Activated naive CD4-positive, alpha-beta T cell treated with anti-CD3 and anti-CD28 coated beads, Interleukin-2, amount 50 U/mL, for 16 hours (primary cell): ENCODE data around the gene LRRIQ3.
A peak's percentile ranks its signal among the peaks of the same experiment; 100 is the strongest.
"Not testable (repeated sequence)": the region's sequence is repeated elsewhere in the genome, so short reads cannot be mapped to it uniquely, and the experiment has no call there.

Source experiments
- DNase-seq: peaks from one replicate; pipeline ENCODE4 v3.0.0-alpha.2; 2020

Gene LRRIQ3

DNA sequence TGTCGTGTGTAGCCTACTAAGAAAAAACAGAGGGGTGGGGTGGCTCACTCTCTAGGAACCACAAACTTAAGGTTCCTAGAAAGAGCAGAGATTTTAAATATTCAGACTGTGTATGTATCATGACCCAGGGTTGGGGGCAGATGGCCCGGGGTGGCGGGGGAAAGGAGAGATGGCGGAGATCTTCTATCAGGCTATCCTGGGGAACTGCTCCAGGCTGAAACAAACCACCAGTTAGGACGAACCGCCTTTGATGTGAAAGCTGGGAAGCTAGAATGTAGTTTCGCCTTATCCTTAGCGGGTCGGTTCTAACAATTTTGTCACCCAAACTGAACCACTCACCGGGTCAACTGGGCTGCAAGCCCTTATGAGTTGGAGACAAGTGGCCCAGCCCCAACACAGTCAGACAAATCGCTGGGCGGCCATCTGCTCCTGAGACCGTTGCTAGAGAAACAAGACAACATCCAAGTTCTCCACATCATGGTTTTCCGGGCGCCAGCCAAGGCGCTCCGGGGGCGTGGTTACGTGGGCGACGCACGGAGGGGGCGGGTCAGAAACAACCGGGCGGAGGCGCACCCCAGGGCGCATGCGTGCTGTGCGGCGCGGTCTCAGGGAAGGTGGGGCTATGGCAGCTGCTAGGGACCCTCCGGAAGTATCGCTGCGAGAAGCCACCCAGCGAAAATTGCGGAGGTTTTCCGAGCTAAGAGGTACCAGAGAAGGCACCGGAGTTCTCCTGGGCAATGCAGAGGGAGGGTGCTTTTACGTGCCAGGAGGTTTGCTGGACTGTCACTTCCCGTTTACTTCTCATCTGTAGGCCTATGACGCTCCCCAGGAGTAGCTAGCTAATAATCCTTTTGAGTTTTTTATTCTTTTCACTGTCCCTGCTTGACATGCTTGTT, at the start of gene LRRIQ3, which contains the start of gene FPGT:
Gene LRRIQ3 (minus strand): TSS at position 520 of the 896 bp plus-strand sequence. CDS start 14,492 bp downstream, outside the sequence.
Gene FPGT (plus strand): TSS at position 586 of the 896 bp plus-strand sequence. CDS start 37 bp downstream, at position 623.
- peak; percentile 95 for DNase-seq

- DNase-seq, result no peak
Measured at GRCh38 chr1:74246315-74246714, 48.3 kb upstream of the LRRIQ3 start.

- no peak for DNase-seq
Measured at GRCh38 chr1:74245168-74245772, 47.3 kb upstream of the LRRIQ3 start.

GRCh38 chr1:74237787-74238186, 39.8 kb upstream of the LRRIQ3 start:
- no peak for DNase-seq

GRCh38 chr1:74237035-74237434, 39.1 kb upstream of the LRRIQ3 start:
- no peak for DNase-seq

DNA sequence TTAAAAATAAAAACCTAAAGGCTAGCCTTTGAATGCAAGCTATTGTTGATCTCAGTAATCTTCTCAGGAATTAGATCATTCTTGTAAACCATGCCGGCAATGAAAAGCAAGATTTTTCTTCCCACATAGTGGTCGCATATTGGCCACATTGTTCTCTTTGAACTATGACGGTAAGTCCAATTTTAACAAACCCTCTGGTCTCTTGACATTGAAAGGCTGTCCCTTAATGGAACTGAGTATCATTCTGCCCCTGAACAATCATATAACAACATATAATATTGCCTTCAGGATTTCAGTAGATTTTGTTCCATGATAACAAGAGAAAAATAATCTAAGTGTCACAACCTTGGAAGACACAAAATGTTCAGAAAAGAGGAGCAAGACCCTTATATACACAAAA, 38.5 kb upstream of the LRRIQ3 start:
- DNase-seq, result no peak

GRCh38 chr1:74235153-74235552, 37.2 kb upstream of the LRRIQ3 start, which contains the start of gene TNNI3K:
TNNI3K (plus strand) TSS chr1:74235387; CDS start chr1:74235452, 65 bp downstream.
- no peak for DNase-seq

GRCh38 chr1:74223453-74223852, 25.5 kb upstream of the LRRIQ3 start:
- DNase-seq, result no peak

- DNase-seq, result no peak
Measured at GRCh38 chr1:74222701-74223100, 24.7 kb upstream of the LRRIQ3 start.

GRCh38 chr1:74215229-74215628, 17.3 kb upstream of the LRRIQ3 start:
- no peak for DNase-seq

DNA sequence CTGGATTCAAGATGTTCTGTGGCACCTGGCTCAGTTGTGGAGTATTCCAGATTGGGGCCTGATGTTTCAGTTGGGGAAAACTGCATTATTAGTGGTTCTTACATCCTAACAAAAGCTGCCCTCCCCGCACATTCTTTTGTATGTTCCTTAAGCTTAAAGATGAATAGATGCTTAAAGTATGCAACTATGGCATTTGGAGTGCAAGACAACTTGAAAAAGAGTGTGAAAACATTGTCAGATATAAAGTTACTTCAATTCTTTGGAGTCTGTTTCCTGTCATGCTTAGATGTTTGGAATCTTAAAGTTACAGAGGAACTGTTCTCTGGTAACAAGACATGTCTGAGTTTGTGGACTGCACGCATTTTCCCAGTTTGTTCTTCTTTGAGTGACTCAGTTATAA, 7.3 kb upstream of the LRRIQ3 start:
- DNase-seq, result no peak

DNA sequence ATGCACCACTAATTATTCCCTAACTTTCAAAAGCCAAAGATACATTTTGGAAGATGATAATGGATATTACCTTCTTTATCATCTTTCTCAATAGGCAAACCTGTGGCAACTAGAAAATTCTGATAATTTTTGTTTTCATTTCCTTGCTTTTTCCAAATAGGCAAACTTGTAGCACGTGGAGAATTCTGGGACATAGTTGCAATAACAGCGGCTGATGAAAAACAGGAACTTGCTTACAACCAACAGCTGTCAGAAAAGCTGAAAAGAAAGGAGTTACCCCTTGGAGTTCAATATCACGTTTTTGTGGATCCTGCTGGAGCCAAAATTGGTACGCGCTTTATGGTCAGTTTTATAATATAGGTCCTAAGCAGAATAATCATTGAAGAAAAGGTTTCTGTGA, 1.5 kb upstream of the LRRIQ3 start:
- DNase-seq, result no peak

DNA sequence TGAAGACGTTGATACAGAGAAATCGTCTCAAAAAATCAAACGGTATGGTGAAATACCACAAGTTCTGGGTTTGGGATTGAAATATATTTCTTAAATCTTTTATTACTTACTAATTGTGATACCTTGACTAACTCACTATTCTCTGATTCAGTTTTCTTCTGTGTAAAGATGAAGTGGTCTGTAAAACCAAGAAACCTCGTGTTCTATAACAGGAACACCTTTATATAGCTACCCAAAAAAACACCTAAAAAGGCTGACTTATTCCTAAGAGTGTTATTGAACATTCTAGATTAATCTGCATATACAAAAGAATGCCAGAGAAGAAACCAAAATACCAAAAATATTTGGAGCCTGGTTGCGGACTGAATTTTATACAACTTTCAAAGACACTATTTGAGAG, 721 bp downstream of the LRRIQ3 start:
- DNase-seq, result no peak

GRCh38 chr1:74195339-74195738, 2.6 kb downstream of the LRRIQ3 start:
- DNase-seq, result no peak

DNA sequence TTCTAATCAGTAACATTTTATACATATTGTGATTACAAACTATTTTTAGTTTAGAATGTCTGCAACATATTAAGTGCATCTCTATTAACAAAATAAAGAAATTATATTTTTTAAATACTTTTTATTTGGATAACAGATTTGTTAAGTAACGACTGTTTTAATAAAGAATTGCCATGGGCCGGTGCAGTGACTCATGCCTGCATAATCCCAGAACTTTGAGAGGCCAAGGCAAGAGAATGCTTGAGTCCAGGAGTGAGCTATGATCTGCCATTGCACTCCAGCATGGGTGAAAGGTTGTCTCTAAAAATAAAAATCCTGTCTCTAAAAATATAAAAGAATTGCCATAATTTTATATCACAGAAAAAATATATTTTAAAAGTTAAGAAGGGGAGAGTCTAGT, 4.1 kb downstream of the LRRIQ3 start:
- no peak for DNase-seq

GRCh38 chr1:74180490-74180889, 17.5 kb downstream of the LRRIQ3 start:
- no peak for DNase-seq

DNA sequence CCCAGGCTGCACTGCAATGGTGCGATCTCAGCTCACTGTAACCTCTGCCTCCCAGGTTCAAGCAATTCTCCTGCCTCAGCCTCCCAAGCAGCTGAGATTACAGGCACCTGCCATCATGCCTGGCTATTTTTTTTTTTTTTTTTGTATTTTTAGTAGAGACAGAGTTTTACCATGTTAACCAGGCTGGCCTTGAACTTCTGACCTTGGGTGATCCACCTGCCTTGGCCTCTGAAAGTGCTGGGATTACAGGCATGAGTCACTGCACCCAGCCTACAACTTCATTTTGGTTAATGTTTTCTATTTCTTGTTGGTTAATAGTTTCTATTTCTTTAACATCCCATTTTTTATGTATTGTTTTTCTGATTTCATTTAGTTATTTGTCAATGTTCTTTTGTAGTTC, 23.6 kb downstream of the LRRIQ3 start:
- not testable (repeated sequence) for DNase-seq

- DNase-seq, result no peak
Measured at GRCh38 chr1:74162333-74162732, 35.6 kb downstream of the LRRIQ3 start.

DNA sequence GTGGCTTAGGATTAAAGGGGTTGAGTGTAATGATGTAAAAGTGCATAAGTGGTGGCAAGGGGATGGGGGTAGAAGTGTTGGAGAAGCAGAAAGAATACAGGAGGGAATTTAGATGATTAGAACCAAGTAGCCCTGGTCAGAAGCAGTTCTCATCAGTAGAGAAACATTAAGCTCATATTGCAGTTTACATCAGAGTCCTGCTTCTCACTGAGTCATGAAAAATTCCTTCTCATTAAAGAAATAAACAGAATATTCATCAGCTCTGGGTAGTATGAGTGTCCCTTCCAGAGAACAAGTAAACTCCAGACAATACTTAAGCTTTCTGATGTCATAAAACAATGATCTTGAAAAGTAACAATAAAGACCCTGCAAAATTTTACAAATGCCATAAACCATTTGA, 36.5 kb downstream of the LRRIQ3 start:
- DNase-seq, result no peak

DNA sequence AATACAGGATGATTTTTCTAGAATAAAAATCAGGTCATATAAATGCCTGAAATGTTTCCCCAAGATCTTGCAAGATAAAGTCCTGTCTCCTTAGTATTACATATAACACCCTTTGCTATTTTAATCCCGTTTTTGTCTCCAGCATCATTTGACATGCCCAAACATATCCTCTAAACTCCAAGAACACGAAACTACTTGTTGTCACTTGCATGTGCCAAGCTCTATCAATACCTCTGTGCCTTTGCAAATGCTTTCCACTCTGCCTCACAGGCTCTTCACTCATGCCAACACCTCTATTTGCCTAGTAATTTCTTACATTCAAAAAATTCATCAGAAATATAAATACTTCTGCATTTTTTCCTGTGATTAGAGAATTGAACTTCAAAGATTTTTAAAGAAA, 37.9 kb downstream of the LRRIQ3 start:
- DNase-seq, result no peak

DNA sequence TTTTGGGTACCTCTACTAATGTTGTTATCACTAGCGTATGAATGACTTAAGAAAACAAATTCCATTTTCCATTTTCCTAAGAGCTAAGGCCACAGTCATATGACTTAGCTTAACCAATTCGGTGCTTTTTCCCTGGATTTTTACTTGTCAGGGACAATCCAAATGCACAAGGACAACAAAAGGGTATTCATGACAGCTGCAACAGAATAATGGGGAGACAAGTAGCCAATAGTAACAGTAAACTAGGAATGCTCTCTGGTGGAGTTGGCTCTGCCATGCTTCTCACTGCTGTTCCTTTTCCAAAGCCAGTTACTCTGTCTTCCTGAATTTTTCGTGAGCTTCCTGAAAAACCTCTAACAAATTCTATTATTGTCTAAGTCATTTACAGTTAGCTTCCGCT, 52.9 kb downstream of the LRRIQ3 start:
- DNase-seq, result no peak

DNA sequence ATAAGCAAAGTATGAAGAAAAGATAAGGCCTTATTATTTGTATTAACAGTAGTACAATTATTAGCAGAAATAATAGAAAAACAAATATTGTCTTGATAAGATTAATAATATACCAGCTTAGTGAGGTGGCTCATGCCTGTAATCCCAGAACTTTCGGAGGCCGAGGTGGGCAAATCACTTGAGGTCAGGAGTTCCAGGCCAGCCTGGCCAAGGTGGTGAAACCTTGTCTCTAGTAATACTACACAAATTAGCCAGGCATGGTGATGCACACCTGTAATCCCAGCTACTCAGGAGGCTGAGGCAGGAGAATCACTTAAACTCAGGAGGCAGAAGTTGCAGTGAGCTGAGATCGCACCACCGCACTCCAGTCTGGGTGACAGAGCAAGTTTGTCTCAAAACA, 80.6 kb downstream of the LRRIQ3 start:
- DNase-seq, result not testable (repeated sequence)

- no peak for DNase-seq
Measured at GRCh38 chr1:74113333-74113732, 84.6 kb downstream of the LRRIQ3 start.

- DNase-seq, result no peak
Measured at GRCh38 chr1:74107394-74107793, 90.6 kb downstream of the LRRIQ3 start.
